22Rv1 (cell line): Measurements from ENCODE around the gene COG5.

ENCODE experiments used
- H3K27ac ChIP-seq: fragments of 450-650 bp; 2 replicates; pipeline ENCODE4 v1.5.1; 2017
- CTCF ChIP-seq: fragments of 450-650 bp; IDR thresholded peaks from 2 replicates; pipeline ENCODE4 v1.5.1; 2017; ENCODE audit warnings: mild to moderate bottlenecking
- ZFX ChIP-seq: fragments of 450-650 bp; IDR thresholded peaks from 2 replicates; pipeline ENCODE4 v1.6.1; 2017; ENCODE audit warnings: antibody characterized with exemption, borderline replicate concordance

The COG5 gene

GRCh38 chr7:107187774-107188173 lies 375.9 kb downstream of the COG5 start:
- TF ChIP-seq ZFX, result no peak
- no peak for TF ChIP-seq CTCF

GRCh38 chr7:107186240-107186639 lies 377.5 kb downstream of the COG5 start:
- no peak overlapping the region for H3K27ac ChIP-seq
- TF ChIP-seq CTCF, result no peak
- no peak for TF ChIP-seq ZFX

More at GRCh38 chr7:107187774-107188173, 375.9 kb downstream of the COG5 start:
- no peak overlapping the region for H3K27ac ChIP-seq

- H3K27ac ChIP-seq, result no peak overlapping the region
- no peak for TF ChIP-seq ZFX
- no peak for TF ChIP-seq CTCF
Observed at GRCh38 chr7:107185716-107186115, 378.0 kb downstream of the COG5 start.

GRCh38 chr7:107181172-107181571 lies 382.5 kb downstream of the COG5 start:
- no peak for TF ChIP-seq ZFX
- TF ChIP-seq CTCF, result no peak
- peak overlapping the region; percentile 1; the same call in 1 of the 2 replicates for H3K27ac ChIP-seq

- peak overlapping the region; percentile 1; the same call in 1 of the 2 replicates for H3K27ac ChIP-seq
- TF ChIP-seq ZFX, result no peak
Observed at GRCh38 chr7:107180378-107180777, 383.3 kb downstream of the COG5 start.

- 0 out of 2 replicates have a peak overlapping the region, but pooled peaks have one; percentile 1 for H3K27ac ChIP-seq
Observed at GRCh38 chr7:107179326-107180164, 384.2 kb downstream of the COG5 start.

GRCh38 chr7:107173691-107174406 lies 389.9 kb downstream of the COG5 start:
- TF ChIP-seq CTCF (no peak), ZFX (no peak)
- no peak overlapping the region for H3K27ac ChIP-seq

More at GRCh38 chr7:107179326-107180164, 384.2 kb downstream of the COG5 start:
- TF ChIP-seq ZFX, result no peak
- TF ChIP-seq CTCF, result no peak
